PC-3 (cell line): ENCODE data around the gene ARHGAP15. TPM values are rescaled to one million over a fixed set of nuclear protein-coding genes. Genes with fewer than 3 reads are reported as not detected.

Experiments used
- ATAC-seq: fragments of 200-7000 bp; cut with Tn5 transposase; 2 replicates; pipeline ENCODE4 v1.9.1; 2020; ENCODE audit warnings: mild to moderate bottlenecking, moderate library complexity
- BruUV-seq: library from RNA; stranded (reverse); fragments of 400-500 nt; replicated peaks from 2 replicates; lab custom pipeline; 2021; lab: Mats Ljungman, UMichigan
- CTCF ChIA-PET: fragments of 300-600 bp; sonication (Branson Sonifier 250); formaldehyde crosslinking; loops from one replicate; lab custom pipeline; 2022; ENCODE audit warnings: antibody characterized with exemption; lab: Charles Lee
- POLR2A ChIA-PET: fragments of 300-600 bp; sonication (Branson Sonifier 250); formaldehyde crosslinking; loops from one replicate; lab custom pipeline; 2022; ENCODE audit warnings: antibody characterized with exemption; ENCODE audit not compliant: unreplicated experiment; lab: Charles Lee
- DNase-seq: peaks from one replicate; pipeline ENCODE4 v3.0.0-alpha.2; 2015
- H2AFZ ChIP-seq: fragments of 300-600 bp; sonication (generic); 2 replicates; pipeline ENCODE4 v1.6.0; 2016; ENCODE audit warnings: antibody characterized with exemption, low read length
- H3F3A ChIP-seq: fragments of 300-600 bp; sonication (generic); one replicate; pipeline ENCODE4 v1.6.0; 2017; ENCODE audit warnings: antibody characterized with exemption, low read length, control low read depth, mild to moderate bottlenecking; ENCODE audit not compliant: unreplicated experiment
- H3K27ac ChIP-seq: fragments of 300-600 bp; sonication (generic); 2 replicates; pipeline ENCODE4 v1.5.1; 2016; ENCODE audit warnings: mild to moderate bottlenecking, low read length
- H3K27me3 ChIP-seq: fragments of 300-600 bp; sonication (generic); 2 replicates; pipeline ENCODE4 v1.6.1; 2016; ENCODE audit warnings: low read length, mixed read lengths
- H3K36me3 ChIP-seq: fragments of 300-600 bp; sonication (generic); 2 replicates; pipeline ENCODE4 v1.6.1; 2016; ENCODE audit warnings: low read depth, mixed run types, low read length, mixed read lengths
- H3K4me1 ChIP-seq: fragments of 300-600 bp; sonication (generic); 2 replicates; pipeline ENCODE4 v1.5.1; 2016; ENCODE audit warnings: low read length; ENCODE audit not compliant: insufficient read depth
- H3K4me2 ChIP-seq: fragments of 300-600 bp; sonication (generic); 2 replicates; pipeline ENCODE4 v1.6.0; 2016; ENCODE audit warnings: low read length
- H3K4me3 ChIP-seq: fragments of 300-600 bp; sonication (generic); 2 replicates; pipeline ENCODE4 v1.5.1; 2016; ENCODE audit warnings: mild to moderate bottlenecking, low read length, mixed read lengths
- H3K79me2 ChIP-seq: fragments of 300-600 bp; sonication (generic); 2 replicates; pipeline ENCODE4 v1.6.1; 2017; ENCODE audit warnings: low read length, mixed read lengths
- H3K9ac ChIP-seq: fragments of 300-600 bp; sonication (generic); 2 replicates; pipeline ENCODE4 v1.6.0; 2016; ENCODE audit warnings: mild to moderate bottlenecking, low read length
- H3K9me2 ChIP-seq: fragments of 300-600 bp; sonication (generic); replicated peaks from 2 replicates; pipeline ENCODE4 v1.6.1; 2016; ENCODE audit warnings: mixed run types, low read length, mixed read lengths
- H3K9me3 ChIP-seq: fragments of 300-600 bp; sonication (generic); 2 replicates; pipeline ENCODE4 v1.6.1; 2016; ENCODE audit warnings: low read length, mixed read lengths
- H4K20me1 ChIP-seq: fragments of 300-600 bp; sonication (generic); 2 replicates; pipeline ENCODE4 v1.6.1; 2016; ENCODE audit warnings: low read length, mixed read lengths
- CTCF ChIP-seq: fragments of 300-600 bp; sonication (generic); conservative IDR thresholded peaks from 2 replicates; pipeline ENCODE4 v1.5.1; 2017; ENCODE audit warnings: antibody characterized with exemption, low read depth, mild to moderate bottlenecking, low read length
- EZH2 ChIP-seq: fragments of 300-600 bp; sonication (generic); IDR thresholded peaks from one replicate; pipeline ENCODE4 v1.6.1; 2017; ENCODE audit warnings: antibody characterized with exemption, mild to moderate bottlenecking, low read length; ENCODE audit not compliant: unreplicated experiment
- EZH2phosphoT487 ChIP-seq: fragments of 300-600 bp; sonication (generic); IDR thresholded peaks from 2 replicates; pipeline ENCODE4 v1.6.1; 2018; ENCODE audit warnings: mild to moderate bottlenecking, antibody characterized with exemption, low read length, borderline replicate concordance
- intact Hi-C: fragments of 100-400 bp; cut with micrococcal nuclease; formaldehyde crosslinking; loops from 2 replicates; pipeline ENCODE4 v1.9.0; 2023
- total RNA-seq: library from RNA; depleted of rRNA; stranded (reverse); fragments of >200 nt; gene quantifications from 2 replicates; pipeline ENCODE4 v1.2.3, GENCODE V29; 2014

ARHGAP15 gene
- total RNA-seq, 1 experiment from 2014 or later = not detected

GRCh38 chr2:143489145-143489544, 359.9 kb downstream of the ARHGAP15 start:
- Histone ChIP-seq H3K9me2 (no peaks in the 10 kb centered on the region), H3F3A (no peaks in the 10 kb centered on the region), H3K27me3 (no peaks in the 10 kb centered on the region), H3K36me3 (no peaks in the 10 kb centered on the region), H3K9ac (no peak overlapping the region), H4K20me1 (no peaks in the 10 kb centered on the region), H3K4me2 (peak overlapping the region; percentile 27), H3K9me3 (no peaks in the 10 kb centered on the region), H3K27ac (no peak overlapping the region), H3K4me1 (peaks cover 8% of the 10 kb centered on the region), H2AFZ (no peak overlapping the region), H3K79me2 (no peaks in the 10 kb centered on the region), H3K4me3 (no peak overlapping the region)
- peak; percentile 71 for DNase-seq
- peak; percentile 82 for ATAC-seq
- TF ChIP-seq EZH2phosphoT487 = no peak
- TF ChIP-seq EZH2 = no peak
- TF ChIP-seq CTCF = no peak
- ChIA-PET POLR2A (no interaction called here), CTCF (no interaction called here)
- BruUV-seq = no TSS peak
- intact Hi-C loops = no loop called here

- Histone ChIP-seq H3K4me3 (no peak overlapping the region), H3K27ac (no peak overlapping the region), H3K27me3 (no peaks in the 10 kb centered on the region), H2AFZ (no peak overlapping the region), H3K36me3 (no peaks in the 10 kb centered on the region), H3K4me1 (peaks cover 8% of the 10 kb centered on the region), H3K9me3 (peaks cover 4% of the 10 kb centered on the region; the same call in 1 of the 2 replicates), H3K9ac (no peak overlapping the region), H3K9me2 (no peaks in the 10 kb centered on the region), H3F3A (no peaks in the 10 kb centered on the region), H4K20me1 (no peaks in the 10 kb centered on the region), H3K79me2 (no peaks in the 10 kb centered on the region), H3K4me2 (no peak overlapping the region)
- no TSS peak for BruUV-seq
- ChIA-PET POLR2A (no interaction called here), CTCF (no interaction called here)
- no peak for DNase-seq
- ATAC-seq = no peak
- TF ChIP-seq EZH2 (no peak), CTCF (no peak), EZH2phosphoT487 (no peak)
- intact Hi-C loops = no loop called here
Measured at GRCh38 chr2:143491131-143491530, 361.9 kb downstream of the ARHGAP15 start.

- CTCF ChIA-PET = no interaction called here
- Histone ChIP-seq H3K9me3 (peaks cover 4% of the 10 kb centered on the region; the same call in 1 of the 2 replicates), H3K36me3 (no peaks in the 10 kb centered on the region), H3K79me2 (no peaks in the 10 kb centered on the region), H3K4me3 (no peak overlapping the region), H3F3A (no peaks in the 10 kb centered on the region), H3K4me1 (peaks cover 8% of the 10 kb centered on the region), H3K9ac (no peak overlapping the region), H3K4me2 (no peak overlapping the region), H3K27ac (no peak overlapping the region), H3K27me3 (no peaks in the 10 kb centered on the region), H2AFZ (no peak overlapping the region), H3K9me2 (no peaks in the 10 kb centered on the region), H4K20me1 (no peaks in the 10 kb centered on the region)
- no peak for ATAC-seq
- BruUV-seq = no TSS peak
- POLR2A ChIA-PET = no interaction called here
- intact Hi-C loops = no loop called here
- TF ChIP-seq CTCF = no peak
- TF ChIP-seq EZH2phosphoT487 = no peak
- no peak for TF ChIP-seq EZH2
- DNase-seq = no peak
Measured at GRCh38 chr2:143493339-143493738, 364.1 kb downstream of the ARHGAP15 start.
